Measurements from ENCODE around the gene TP53I11.

The TP53I11 gene

GRCh38 chr11:44997566-44997965 lies 46.9 kb upstream of the TP53I11 start:
- Histone ChIP-seq H3K9me3 (replicated peaks; ENCODE audit: insufficient read depth, low read length) (no peaks in the 10 kb centered on the region), H3K9me2 (replicated peaks; ENCODE audit: insufficient read depth, low read length) (no peaks in the 10 kb centered on the region), H4K20me1 (ENCODE audit: insufficient read depth, low read length) (no peaks in the 10 kb centered on the region), H3K36me3 (replicated peaks; ENCODE audit: insufficient read depth, low read length) (no peaks in the 10 kb centered on the region), H3F3A (ENCODE audit: insufficient read depth, low read length) (no peaks in the 10 kb centered on the region), H3K4me2 (ENCODE audit: low read depth, low read length) (no peak overlapping the region), H3K27me3 (replicated peaks; ENCODE audit: insufficient read depth, low read length) (no peaks in the 10 kb centered on the region), H3K79me2 (ENCODE audit: low read length) (no peaks in the 10 kb centered on the region), H3K9ac (ENCODE audit: low read length) (no peak overlapping the region), H2AFZ (ENCODE audit: low read length) (no peak overlapping the region), H3K4me1 (ENCODE audit: low read length) (no peaks in the 10 kb centered on the region), H3K27ac (ENCODE audit: low read length) (no peak overlapping the region), H3K4me3 (ENCODE audit: low read length) (no peak overlapping the region)
- no peak for TF ChIP-seq EZH2phosphoT487 (IDR thresholded peaks at IDR 0.05; ENCODE audit: low read length)
- no peak for TF ChIP-seq EZH2 (optimal IDR thresholded peaks at IDR 0.05; ENCODE audit: low read depth, low read length)
- TF ChIP-seq, protein P1, sequence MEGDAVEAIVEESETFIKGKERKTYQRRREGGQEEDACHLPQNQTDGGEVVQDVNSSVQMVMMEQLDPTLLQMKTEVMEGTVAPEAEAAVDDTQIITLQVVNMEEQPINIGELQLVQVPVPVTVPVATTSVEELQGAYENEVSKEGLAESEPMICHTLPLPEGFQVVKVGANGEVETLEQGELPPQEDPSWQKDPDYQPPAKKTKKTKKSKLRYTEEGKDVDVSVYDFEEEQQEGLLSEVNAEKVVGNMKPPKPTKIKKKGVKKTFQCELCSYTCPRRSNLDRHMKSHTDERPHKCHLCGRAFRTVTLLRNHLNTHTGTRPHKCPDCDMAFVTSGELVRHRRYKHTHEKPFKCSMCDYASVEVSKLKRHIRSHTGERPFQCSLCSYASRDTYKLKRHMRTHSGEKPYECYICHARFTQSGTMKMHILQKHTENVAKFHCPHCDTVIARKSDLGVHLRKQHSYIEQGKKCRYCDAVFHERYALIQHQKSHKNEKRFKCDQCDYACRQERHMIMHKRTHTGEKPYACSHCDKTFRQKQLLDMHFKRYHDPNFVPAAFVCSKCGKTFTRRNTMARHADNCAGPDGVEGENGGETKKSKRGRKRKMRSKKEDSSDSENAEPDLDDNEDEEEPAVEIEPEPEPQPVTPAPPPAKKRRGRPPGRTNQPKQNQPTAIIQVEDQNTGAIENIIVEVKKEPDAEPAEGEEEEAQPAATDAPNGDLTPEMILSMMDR (IDR thresholded peaks at IDR 0.05; ENCODE audit: low read length), result no peak
- no peak for DNase-seq

DNA sequence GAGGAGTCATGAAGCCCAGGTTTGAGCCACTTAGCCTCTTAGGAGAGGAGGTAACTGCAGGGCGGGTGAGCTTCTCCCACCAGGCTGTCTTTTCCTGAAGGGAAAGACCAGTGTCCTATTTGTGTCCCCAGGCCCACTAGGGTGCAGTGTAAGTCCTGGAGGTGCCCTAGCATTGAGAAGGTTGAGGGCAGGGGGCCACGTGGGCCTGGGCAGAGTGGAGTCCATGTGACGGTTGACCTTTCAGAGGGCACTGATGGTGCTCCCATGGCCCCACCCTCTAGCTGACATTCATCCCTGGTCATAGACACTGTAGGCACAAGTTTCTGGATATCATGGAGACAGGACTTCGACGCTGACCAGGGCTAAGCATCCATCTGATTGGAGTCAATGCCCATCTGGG lies 44.1 kb upstream of the TP53I11 start:
- Histone ChIP-seq H3K27ac (ENCODE audit: low read length) (no peak overlapping the region), H3K36me3 (replicated peaks; ENCODE audit: insufficient read depth, low read length) (no peaks in the 10 kb centered on the region), H3K9me3 (replicated peaks; ENCODE audit: insufficient read depth, low read length) (no peaks in the 10 kb centered on the region), H3K27me3 (replicated peaks; ENCODE audit: insufficient read depth, low read length) (no peaks in the 10 kb centered on the region), H3K9ac (ENCODE audit: low read length) (no peak overlapping the region), H3K79me2 (ENCODE audit: low read length) (no peaks in the 10 kb centered on the region), H3K4me3 (ENCODE audit: low read length) (no peak overlapping the region), H3F3A (ENCODE audit: insufficient read depth, low read length) (no peaks in the 10 kb centered on the region), H3K4me2 (ENCODE audit: low read depth, low read length) (no peak overlapping the region), H3K4me1 (ENCODE audit: low read length) (no peaks in the 10 kb centered on the region), H4K20me1 (ENCODE audit: insufficient read depth, low read length) (no peaks in the 10 kb centered on the region), H3K9me2 (replicated peaks; ENCODE audit: insufficient read depth, low read length) (no peaks in the 10 kb centered on the region), H2AFZ (ENCODE audit: low read length) (no peak overlapping the region)
- DNase-seq, result no peak
- TF ChIP-seq, protein P1 (IDR thresholded peaks at IDR 0.05; ENCODE audit: low read length), result no peak
- TF ChIP-seq EZH2phosphoT487 (IDR thresholded peaks at IDR 0.05; ENCODE audit: low read length) (no peak), EZH2 (optimal IDR thresholded peaks at IDR 0.05; ENCODE audit: low read depth, low read length) (no peak)

- TF ChIP-seq EZH2phosphoT487 (IDR thresholded peaks at IDR 0.05; ENCODE audit: low read length) (no peak), EZH2 (optimal IDR thresholded peaks at IDR 0.05; ENCODE audit: low read depth, low read length) (no peak)
- TF ChIP-seq, protein P1 (IDR thresholded peaks at IDR 0.05; ENCODE audit: low read length), result no peak
- Histone ChIP-seq H2AFZ (ENCODE audit: low read length) (no peak overlapping the region), H3K36me3 (replicated peaks; ENCODE audit: insufficient read depth, low read length) (no peaks in the 10 kb centered on the region), H3K27me3 (replicated peaks; ENCODE audit: insufficient read depth, low read length) (no peaks in the 10 kb centered on the region), H3K4me3 (ENCODE audit: low read length) (no peak overlapping the region), H3K27ac (ENCODE audit: low read length) (no peak overlapping the region), H3K9ac (ENCODE audit: low read length) (no peak overlapping the region), H3K79me2 (ENCODE audit: low read length) (no peaks in the 10 kb centered on the region), H3K9me2 (replicated peaks; ENCODE audit: insufficient read depth, low read length) (no peaks in the 10 kb centered on the region), H3K4me1 (ENCODE audit: low read length) (no peaks in the 10 kb centered on the region), H3K4me2 (ENCODE audit: low read depth, low read length) (no peak overlapping the region), H3K9me3 (replicated peaks; ENCODE audit: insufficient read depth, low read length) (no peaks in the 10 kb centered on the region), H4K20me1 (ENCODE audit: insufficient read depth, low read length) (no peaks in the 10 kb centered on the region), H3F3A (ENCODE audit: insufficient read depth, low read length) (no peaks in the 10 kb centered on the region)
- DNase-seq, result no peak
Measured at GRCh38 chr11:44993971-44994704, 43.5 kb upstream of the TP53I11 start.
